ENCODE measurements around the gene CNGA3.

The CNGA3 gene

GRCh38 chr2:98335271-98335670, 11.0 kb upstream of the CNGA3 start:
- DNase-seq (ENCODE audit: low read depth in 1 of 2, low spot score in 1 of 2) = no peak
- Histone ChIP-seq H3K4me3 (replicated peaks; ENCODE audit: insufficient read depth, low read length) (no peak overlapping the region), H3K27me3 (ENCODE audit: insufficient read depth, poor library complexity, severe bottlenecking) (no peaks in the 10 kb centered on the region), H3K27ac (replicated peaks) (no peak overlapping the region)
- TF ChIP-seq GABPA (IDR thresholded peaks at IDR 0.05; ENCODE audit: low read depth) (no peak), POLR2AphosphoS5 (IDR thresholded peaks at IDR 0.05; ENCODE audit: low read depth) (no peak), REST (IDR thresholded peaks at IDR 0.05; ENCODE audit: insufficient replicate concordance, low read depth) (no peak), SPI1 (IDR thresholded peaks at IDR 0.05; ENCODE audit: borderline replicate concordance, low read depth) (no peak), CTCF (IDR thresholded peaks at IDR 0.05; ENCODE audit: insufficient read depth, low read length) (no peak)

GRCh38 chr2:98341241-98341640, 5.0 kb upstream of the CNGA3 start:
- TF ChIP-seq GABPA (IDR thresholded peaks at IDR 0.05; ENCODE audit: low read depth) = no peak
- TF ChIP-seq SPI1 (IDR thresholded peaks at IDR 0.05; ENCODE audit: borderline replicate concordance, low read depth) = no peak
- TF ChIP-seq REST (IDR thresholded peaks at IDR 0.05; ENCODE audit: insufficient replicate concordance, low read depth) = no peak
- Histone ChIP-seq H3K27me3 (ENCODE audit: insufficient read depth, poor library complexity, severe bottlenecking) (peaks cover 17% of the 10 kb centered on the region), H3K27ac (replicated peaks) (no peak overlapping the region), H3K4me3 (replicated peaks; ENCODE audit: insufficient read depth, low read length) (no peak overlapping the region)
- DNase-seq (ENCODE audit: low read depth in 1 of 2, low spot score in 1 of 2) = no peak

- H3K27me3 ChIP-seq (ENCODE audit: insufficient read depth, poor library complexity, severe bottlenecking) = peaks cover 38% of the 10 kb centered on the region
- DNase-seq (ENCODE audit: low read depth in 1 of 2, low spot score in 1 of 2) = no peak
- no peak overlapping the region for H3K27ac ChIP-seq (replicated peaks)
- TF ChIP-seq REST (IDR thresholded peaks at IDR 0.05; ENCODE audit: insufficient replicate concordance, low read depth) = no peak
- TF ChIP-seq POLR2AphosphoS5 (IDR thresholded peaks at IDR 0.05; ENCODE audit: low read depth) = no peak
- TF ChIP-seq CTCF (IDR thresholded peaks at IDR 0.05; ENCODE audit: insufficient read depth, low read length) = no peak
- no peak for TF ChIP-seq GABPA (IDR thresholded peaks at IDR 0.05; ENCODE audit: low read depth)
- H3K4me3 ChIP-seq (replicated peaks; ENCODE audit: insufficient read depth, low read length) = no peak overlapping the region
Measured at GRCh38 chr2:98343285-98343684, 3.0 kb upstream of the CNGA3 start.

All from HL-60 (cell line).